Activated CD8-positive, alpha-beta memory T cell treated with anti-CD3 and anti-CD28 coated beads, Interleukin-2, amount 10 ng/mL, durations not matched to agents 7 days and 5 days (primary cell): ENCODE measurements around the gene CRMP1. TPM values are rescaled to one million over a fixed set of nuclear protein-coding genes. Genes with fewer than 3 reads are reported as not detected.

Experiments used
- ATAC-seq: fragments of 150-1000 bp; cut with Tn5 transposase; one replicate; pipeline ENCODE4 v1.10.0; 2021; ENCODE audit warnings: moderate library complexity
- CTCF ChIA-PET: fragments of 350-600 bp; sonication (Branson Sonifier 250); formaldehyde crosslinking; loops from one replicate; lab custom pipeline; 2021; ENCODE audit warnings: antibody characterized with exemption; lab: Charles Lee
- DNase-seq: peaks from one replicate; pipeline ENCODE4 v3.0.0-alpha.2; 2020
- H3K27ac Mint-ChIP-seq: one replicate; pipeline ENCODE4 v1.8.0; 2021; ENCODE audit warnings: mild to moderate bottlenecking, mixed read lengths
- H3K27me3 Mint-ChIP-seq: one replicate; pipeline ENCODE4 v1.8.0; 2021; ENCODE audit warnings: mixed read lengths
- H3K36me3 Mint-ChIP-seq: one replicate; pipeline ENCODE4 v1.8.0; 2021; ENCODE audit warnings: mild to moderate bottlenecking, mixed read lengths
- H3K4me1 Mint-ChIP-seq: one replicate; pipeline ENCODE4 v1.8.0; 2021; ENCODE audit warnings: mixed read lengths
- H3K4me3 Mint-ChIP-seq: one replicate; pipeline ENCODE4 v1.8.0; 2021; ENCODE audit warnings: mild to moderate bottlenecking, moderate library complexity, mixed read lengths
- H3K9me3 Mint-ChIP-seq: one replicate; pipeline ENCODE4 v1.8.0; 2022; ENCODE audit warnings: low read depth, mixed read lengths
- total RNA-seq, 2 experiments: library from RNA; stranded (reverse); gene quantifications; one replicate each; pipeline ENCODE4 v1.2.3, GENCODE V29; 2021

The CRMP1 gene
- total RNA-seq, 2 experiments from 2014 or later: 0.16 to 0.20 TPM

DNA sequence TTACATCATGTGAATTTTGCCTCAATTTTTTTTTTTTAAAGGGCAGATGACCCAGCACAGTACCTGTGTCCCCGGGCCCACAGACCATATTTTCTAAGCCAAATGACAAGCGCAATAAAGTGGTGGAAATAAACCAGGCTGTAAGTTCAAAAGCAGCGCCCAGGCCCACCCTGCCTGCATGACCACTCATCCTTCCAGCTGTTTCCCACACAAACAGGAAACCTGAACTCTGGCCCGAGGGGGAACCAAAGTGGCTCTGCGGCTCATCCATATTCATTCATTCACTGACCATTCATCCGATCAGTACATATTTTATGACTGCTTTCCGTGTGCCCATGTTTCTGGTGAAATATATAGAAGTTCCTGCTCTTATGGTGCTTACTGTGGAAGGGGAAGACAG, 33.7 kb upstream of the CRMP1 start:
- CTCF ChIA-PET: no interaction called here
- no peak overlapping the region for H3K27ac Mint-ChIP-seq
- no peaks in the 10 kb centered on the region for H3K9me3 Mint-ChIP-seq
- H3K4me3 Mint-ChIP-seq: no peak overlapping the region
- peaks cover 5% of the 10 kb centered on the region for H3K27me3 Mint-ChIP-seq
- DNase-seq: no peak
- ATAC-seq: no peak
- H3K36me3 Mint-ChIP-seq: no peaks in the 10 kb centered on the region
- no peaks in the 10 kb centered on the region for H3K4me1 Mint-ChIP-seq

DNA sequence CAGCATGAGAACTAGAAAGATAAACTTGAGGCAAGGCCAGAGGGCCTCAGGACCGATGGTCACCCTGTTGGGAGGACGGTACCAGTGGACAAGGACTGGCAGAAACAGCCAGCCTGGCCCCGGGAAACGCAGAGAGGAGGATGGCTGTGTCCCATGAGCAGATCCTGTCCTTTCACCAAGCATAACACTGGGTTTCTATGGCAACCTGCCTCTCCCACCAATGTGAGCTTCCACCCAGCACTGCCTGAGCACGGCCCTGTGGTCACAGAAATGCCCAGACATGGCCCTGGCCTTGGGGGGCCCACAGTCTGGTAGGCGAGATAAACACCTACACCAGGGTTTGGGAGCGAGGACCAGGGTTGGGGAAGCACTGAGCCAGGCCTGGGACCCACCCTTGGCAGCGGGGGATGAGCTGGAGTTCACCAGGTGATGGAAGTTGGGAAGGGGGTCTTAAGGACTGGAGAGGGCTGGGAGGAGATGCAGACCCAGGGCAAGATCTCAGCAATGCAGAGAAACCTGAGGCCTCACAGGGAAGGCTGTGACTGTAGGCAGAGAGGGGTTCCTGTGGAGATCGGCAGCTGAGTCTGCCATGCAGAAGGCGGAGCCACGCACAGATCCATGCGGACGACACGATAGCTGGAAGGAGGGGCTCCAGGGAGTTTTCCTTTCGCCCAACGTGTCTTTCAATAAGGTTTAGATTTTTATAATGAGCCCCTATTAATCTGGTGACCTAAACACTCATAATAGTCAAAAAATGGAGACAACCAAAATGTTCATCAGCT, 32.7 kb upstream of the CRMP1 start:
- CTCF ChIA-PET: no interaction called here
- no peak overlapping the region for H3K4me3 Mint-ChIP-seq
- H3K9me3 Mint-ChIP-seq: no peaks in the 10 kb centered on the region
- peaks cover 9% of the 10 kb centered on the region for H3K27me3 Mint-ChIP-seq
- ATAC-seq (no peak), DNase-seq (no peak)
- no peak overlapping the region for H3K27ac Mint-ChIP-seq
- no peaks in the 10 kb centered on the region for H3K36me3 Mint-ChIP-seq
- no peaks in the 10 kb centered on the region for H3K4me1 Mint-ChIP-seq

DNA sequence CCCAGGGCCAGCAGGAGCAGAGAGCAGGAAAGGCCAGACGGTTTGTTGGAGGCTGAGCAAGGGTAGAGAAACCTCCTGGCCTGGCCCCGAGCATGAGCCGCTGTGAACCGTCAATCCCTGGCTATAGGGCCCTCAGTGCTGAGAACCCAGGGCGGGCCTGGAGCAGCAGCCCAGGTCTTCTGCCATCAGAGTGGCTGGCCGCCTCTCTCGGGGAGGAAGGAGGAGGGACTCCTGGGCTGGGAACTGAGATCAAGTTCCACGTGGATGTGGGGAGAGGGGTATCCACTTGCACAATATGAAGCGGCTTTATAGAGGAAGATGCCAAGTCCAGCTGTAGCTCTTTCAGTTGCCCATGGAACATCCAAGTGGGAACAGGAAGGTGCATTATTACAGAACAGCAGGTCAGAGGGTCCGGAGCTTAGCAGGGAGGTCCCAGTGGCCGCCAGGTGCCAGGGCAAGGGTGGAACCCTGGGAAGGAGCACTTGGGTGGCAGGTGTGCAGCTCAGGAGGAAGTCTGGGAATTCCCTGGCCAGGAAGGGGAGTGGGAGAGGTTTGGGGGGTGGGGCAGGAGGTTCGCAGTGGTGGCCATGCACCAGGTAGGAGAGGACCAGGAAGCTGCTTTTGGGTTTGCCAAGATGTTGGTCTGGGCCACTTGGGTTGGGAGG, 31.7 kb upstream of the CRMP1 start:
- CTCF ChIA-PET: no interaction called here
- no peak for ATAC-seq
- Mint-ChIP-seq H3K36me3 (no peaks in the 10 kb centered on the region), H3K27ac (no peak overlapping the region), H3K4me1 (no peaks in the 10 kb centered on the region), H3K27me3 (peaks cover 9% of the 10 kb centered on the region), H3K9me3 (no peaks in the 10 kb centered on the region), H3K4me3 (no peak overlapping the region)
- no peak for DNase-seq

DNA sequence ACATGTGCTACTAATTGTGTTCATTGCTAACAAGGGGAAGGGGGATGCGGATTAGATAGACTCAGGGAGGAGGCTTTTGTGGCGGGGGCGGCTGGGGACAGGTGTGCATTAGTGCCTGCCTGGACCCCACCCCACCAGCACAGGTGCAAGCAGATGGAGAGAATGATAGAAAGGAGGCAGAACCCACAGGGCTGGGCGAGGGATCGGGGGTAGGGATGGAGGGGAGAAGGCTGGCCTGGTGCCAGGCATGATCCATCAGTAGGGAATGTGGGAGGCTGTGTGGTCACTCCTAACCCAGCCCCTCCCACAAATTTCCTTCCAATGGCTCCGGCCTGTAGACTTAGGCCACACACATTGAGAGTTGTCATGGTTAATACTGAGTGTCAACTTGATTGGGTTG, 30.5 kb upstream of the CRMP1 start:
- Mint-ChIP-seq H3K27ac (no peak overlapping the region), H3K4me3 (no peak overlapping the region), H3K27me3 (peaks cover 9% of the 10 kb centered on the region), H3K4me1 (no peaks in the 10 kb centered on the region), H3K36me3 (no peaks in the 10 kb centered on the region), H3K9me3 (no peaks in the 10 kb centered on the region)
- ATAC-seq (no peak), DNase-seq (no peak)
- CTCF ChIA-PET: no interaction called here

DNA sequence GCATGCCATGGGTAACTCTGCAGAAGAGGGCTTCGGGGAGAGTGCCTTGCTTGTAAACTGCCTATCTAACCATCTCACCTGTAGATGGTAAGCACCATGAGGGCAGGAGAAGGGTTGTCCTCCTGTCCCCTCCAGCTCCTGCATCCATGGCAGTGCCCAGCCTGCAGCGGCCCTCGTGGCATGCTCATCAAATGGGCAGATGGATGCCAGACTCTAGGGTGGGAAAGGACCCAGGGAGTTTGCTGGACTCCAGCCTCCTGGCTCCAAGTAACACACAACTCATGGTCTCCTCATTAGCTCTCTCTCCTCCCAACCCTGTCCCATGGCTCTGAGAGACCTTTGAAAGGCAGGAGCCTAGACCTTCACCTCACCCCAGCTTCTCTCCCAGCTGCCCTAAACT, 29.7 kb upstream of the CRMP1 start:
- Mint-ChIP-seq H3K9me3 (no peaks in the 10 kb centered on the region), H3K4me1 (no peaks in the 10 kb centered on the region), H3K27ac (no peak overlapping the region), H3K27me3 (peaks cover 9% of the 10 kb centered on the region), H3K4me3 (no peak overlapping the region), H3K36me3 (no peaks in the 10 kb centered on the region)
- DNase-seq: no peak
- ATAC-seq: no peak
- CTCF ChIA-PET: no interaction called here

DNA sequence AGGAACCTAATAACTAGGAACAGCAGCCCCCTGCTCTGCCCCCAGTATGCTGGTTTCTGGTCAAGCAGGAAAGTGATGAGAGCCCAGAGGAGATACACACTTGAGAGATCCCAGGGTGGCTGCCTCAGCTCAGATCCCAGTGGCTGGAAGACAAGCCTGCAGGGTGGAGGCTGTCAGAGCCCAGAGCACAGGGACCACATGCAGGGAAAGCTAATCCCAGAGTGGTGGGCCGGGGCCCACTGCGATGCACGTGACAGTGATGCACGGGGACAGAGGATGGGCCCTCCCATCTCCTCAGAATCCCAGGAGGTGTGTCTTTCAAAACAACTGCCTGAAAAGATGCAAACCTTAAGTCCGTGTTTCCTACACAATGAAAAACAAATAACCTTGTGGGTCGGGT, 29.1 kb upstream of the CRMP1 start:
- CTCF ChIA-PET: no interaction called here
- Mint-ChIP-seq H3K9me3 (no peaks in the 10 kb centered on the region), H3K27ac (no peak overlapping the region), H3K27me3 (peaks cover 9% of the 10 kb centered on the region), H3K36me3 (no peaks in the 10 kb centered on the region), H3K4me3 (no peak overlapping the region), H3K4me1 (no peaks in the 10 kb centered on the region)
- no peak for DNase-seq
- ATAC-seq: no peak

DNA sequence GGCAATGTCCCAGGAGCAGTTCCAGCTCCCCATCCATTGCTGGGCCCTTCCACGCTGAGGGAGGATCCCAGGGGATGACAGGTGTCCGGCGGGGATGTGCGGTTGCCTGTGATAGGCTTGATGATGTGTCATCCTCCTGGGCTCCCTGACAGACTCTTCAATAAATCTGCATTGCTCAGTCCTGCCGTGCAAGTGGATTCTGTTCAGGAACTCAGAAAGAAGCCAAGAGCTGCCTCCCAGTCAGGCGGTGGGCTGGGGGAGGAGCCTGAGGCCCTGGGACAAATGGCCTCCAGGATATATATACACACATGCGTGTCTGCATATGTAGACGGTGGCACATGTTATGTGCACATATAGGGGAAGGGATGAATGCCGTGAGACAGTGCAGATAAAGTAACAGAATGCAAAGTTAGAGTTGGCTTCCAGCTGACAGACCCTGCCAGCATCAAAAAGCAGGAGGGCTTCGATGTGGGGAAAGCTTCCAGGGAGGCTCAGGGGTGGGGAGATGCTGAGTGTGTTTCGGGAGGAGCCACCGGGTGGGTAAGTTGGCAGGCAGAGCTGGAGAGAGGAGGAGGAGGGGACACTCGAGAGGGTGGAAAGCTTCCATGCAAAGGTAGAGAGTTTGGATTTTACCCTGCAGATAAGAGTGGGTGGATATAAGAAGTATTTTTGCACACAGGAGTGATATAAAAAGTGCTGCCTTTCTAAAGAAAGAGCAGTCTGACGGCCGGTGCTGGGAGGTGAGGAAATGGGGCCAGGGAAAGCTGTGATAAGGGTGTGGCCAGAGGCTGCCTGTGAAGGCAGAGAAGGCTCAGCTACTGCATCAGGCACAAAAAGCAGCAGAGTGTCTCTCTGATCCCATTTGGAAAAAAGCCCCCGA, 28.5 kb upstream of the CRMP1 start:
- ATAC-seq (no peak), DNase-seq (no peak)
- Mint-ChIP-seq H3K4me1 (no peaks in the 10 kb centered on the region), H3K4me3 (no peak overlapping the region), H3K36me3 (no peaks in the 10 kb centered on the region), H3K27ac (no peak overlapping the region), H3K9me3 (no peaks in the 10 kb centered on the region), H3K27me3 (peaks cover 6% of the 10 kb centered on the region)
- CTCF ChIA-PET: no interaction called here

DNA sequence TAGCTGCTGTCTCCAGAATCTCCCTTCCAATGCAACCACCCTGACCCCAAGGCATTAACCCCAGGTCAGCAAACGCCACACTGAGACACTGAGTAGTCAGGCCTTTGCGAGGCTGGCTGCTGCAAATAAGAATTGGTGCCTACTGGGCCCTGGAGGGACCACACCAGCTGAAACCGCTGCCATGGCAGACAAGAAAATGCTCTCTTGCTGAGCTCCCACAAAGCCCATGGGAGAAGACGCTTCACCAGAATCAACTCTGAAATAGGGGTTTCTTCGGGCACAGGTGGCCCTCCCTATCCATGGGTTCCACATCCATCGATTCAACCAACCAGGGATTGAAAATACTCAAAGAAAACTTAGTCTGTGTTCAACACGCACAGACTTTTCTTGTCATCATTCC, 26.7 kb upstream of the CRMP1 start:
- no peak for ATAC-seq
- H3K4me1 Mint-ChIP-seq: no peaks in the 10 kb centered on the region

DNA sequence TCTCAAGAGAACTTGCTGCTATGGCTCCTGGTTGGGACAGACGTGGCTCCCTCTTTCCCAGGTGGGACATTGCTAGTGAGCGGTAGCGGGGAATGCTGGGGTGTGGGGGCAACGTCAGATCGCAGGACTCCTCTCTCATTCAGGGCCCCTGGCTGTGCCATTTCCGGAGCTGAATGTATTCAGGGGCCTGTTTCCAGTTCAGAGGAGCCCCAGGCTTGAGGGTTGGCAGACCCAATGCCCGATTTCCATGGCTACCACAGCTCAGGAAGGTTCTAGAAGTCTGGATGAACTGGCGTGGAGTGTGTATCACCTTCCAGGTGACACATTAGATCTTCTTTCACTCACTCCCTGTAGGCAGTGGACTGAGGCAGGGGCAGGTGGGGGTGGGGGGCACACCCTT, 26.2 kb upstream of the CRMP1 start:
- H3K4me3 Mint-ChIP-seq: no peak overlapping the region
- H3K9me3 Mint-ChIP-seq: no peaks in the 10 kb centered on the region
- no peak overlapping the region for H3K27ac Mint-ChIP-seq
- ATAC-seq (no peak), DNase-seq (no peak)
- H3K27me3 Mint-ChIP-seq: peaks cover 6% of the 10 kb centered on the region
- H3K36me3 Mint-ChIP-seq: no peaks in the 10 kb centered on the region
- no peaks in the 10 kb centered on the region for H3K4me1 Mint-ChIP-seq
- CTCF ChIA-PET: no interaction called here

More for the DNA sequence above, 26.7 kb upstream of the CRMP1 start:
- Mint-ChIP-seq H3K27ac (no peak overlapping the region), H3K36me3 (no peaks in the 10 kb centered on the region), H3K9me3 (no peaks in the 10 kb centered on the region), H3K4me3 (no peak overlapping the region), H3K27me3 (peaks cover 6% of the 10 kb centered on the region)
- no peak for DNase-seq
- CTCF ChIA-PET: no interaction called here

DNA sequence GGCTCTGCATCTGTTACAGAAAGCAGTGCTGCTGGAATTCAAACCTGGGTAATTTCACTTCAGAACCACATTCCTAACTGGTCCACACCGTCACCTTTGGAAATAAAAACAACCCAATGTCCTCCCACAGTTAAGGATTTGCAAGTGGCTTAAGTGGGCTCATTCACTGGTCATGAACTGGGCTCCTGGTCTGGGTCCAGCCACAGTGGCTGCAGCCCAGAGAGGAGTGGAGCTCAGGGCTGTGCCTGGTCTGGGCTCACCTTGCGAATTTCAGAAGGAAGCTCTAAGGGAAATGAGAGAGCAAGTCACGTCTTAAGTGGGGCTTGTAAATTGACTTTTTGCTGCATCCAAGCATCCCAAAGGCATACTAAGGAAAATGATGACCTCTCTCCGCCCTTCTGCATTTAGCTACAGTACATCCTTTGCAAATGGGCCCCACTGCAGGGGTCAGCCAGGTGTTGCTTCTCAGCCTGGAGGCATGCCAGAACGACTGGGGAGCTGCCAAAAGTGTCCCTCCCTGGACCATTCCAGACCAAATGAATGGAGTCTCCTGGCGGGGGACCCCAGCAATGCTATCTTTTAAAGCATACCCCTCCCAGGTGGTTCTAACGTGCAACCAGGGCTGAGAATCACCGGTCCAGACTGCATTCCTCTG, 25.6 kb upstream of the CRMP1 start:
- Mint-ChIP-seq H3K36me3 (no peaks in the 10 kb centered on the region), H3K4me3 (no peak overlapping the region), H3K9me3 (no peaks in the 10 kb centered on the region), H3K27ac (no peak overlapping the region), H3K4me1 (no peaks in the 10 kb centered on the region), H3K27me3 (peaks cover 6% of the 10 kb centered on the region)
- ATAC-seq (no peak), DNase-seq (no peak)
- CTCF ChIA-PET: no interaction called here

DNA sequence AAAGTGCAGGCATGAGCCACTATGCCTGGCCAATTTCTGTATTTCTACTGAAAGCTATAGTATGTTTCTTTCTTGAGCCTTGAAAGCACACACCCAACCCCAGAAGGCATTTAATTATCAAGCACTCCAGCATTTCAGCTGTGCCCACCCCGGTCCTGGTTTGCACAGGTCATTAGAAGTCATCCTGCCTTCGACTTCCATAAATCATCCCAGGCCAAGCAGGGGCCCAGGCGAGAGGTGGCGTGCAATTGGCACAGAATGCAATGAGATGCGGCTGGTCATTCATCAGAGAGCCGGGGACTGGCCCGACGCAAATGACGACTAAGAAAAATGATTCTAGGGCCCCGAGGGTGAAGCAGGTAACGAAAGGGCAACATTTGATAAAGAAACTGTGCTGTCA, 24.8 kb upstream of the CRMP1 start:
- H3K27ac Mint-ChIP-seq: no peak overlapping the region
- H3K27me3 Mint-ChIP-seq: peaks cover 6% of the 10 kb centered on the region
- no peak for ATAC-seq
- H3K4me3 Mint-ChIP-seq: no peak overlapping the region
- CTCF ChIA-PET: interaction anchor here (0.7 kb wide), 1 partner anchor 1262 kb away, joined by 3 read pairs; no protein-coding TSS in a partner anchor
- no peak for DNase-seq
- peaks cover under 1% of the 10 kb centered on the region for H3K4me1 Mint-ChIP-seq
- H3K9me3 Mint-ChIP-seq: no peaks in the 10 kb centered on the region
- no peaks in the 10 kb centered on the region for H3K36me3 Mint-ChIP-seq

DNA sequence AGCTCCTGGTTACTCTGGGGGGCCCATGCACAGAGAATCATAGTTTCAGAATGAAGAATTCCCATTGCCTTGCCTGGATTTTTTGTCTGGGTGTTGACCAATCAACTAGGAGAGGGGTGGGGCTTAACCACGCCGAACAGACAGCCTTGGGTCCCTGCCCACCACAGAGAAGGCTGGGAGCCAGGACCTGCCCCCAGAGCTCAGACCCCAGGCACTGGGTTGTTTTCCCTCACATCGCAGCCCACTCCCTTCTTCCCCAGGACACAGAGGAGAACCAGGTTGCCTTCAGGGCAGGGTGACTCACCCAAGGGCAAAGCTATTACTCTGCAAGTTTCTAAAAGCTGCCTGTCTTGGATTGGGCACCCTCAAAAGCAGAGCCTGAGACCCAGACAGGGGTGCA, 23.3 kb upstream of the CRMP1 start:
- DNase-seq (no peak), ATAC-seq (no peak)
- Mint-ChIP-seq H3K27me3 (peaks cover 1% of the 10 kb centered on the region), H3K36me3 (no peaks in the 10 kb centered on the region), H3K4me3 (no peak overlapping the region), H3K9me3 (peaks cover 2% of the 10 kb centered on the region), H3K27ac (no peak overlapping the region), H3K4me1 (peaks cover 4% of the 10 kb centered on the region)
- CTCF ChIA-PET: no interaction called here

DNA sequence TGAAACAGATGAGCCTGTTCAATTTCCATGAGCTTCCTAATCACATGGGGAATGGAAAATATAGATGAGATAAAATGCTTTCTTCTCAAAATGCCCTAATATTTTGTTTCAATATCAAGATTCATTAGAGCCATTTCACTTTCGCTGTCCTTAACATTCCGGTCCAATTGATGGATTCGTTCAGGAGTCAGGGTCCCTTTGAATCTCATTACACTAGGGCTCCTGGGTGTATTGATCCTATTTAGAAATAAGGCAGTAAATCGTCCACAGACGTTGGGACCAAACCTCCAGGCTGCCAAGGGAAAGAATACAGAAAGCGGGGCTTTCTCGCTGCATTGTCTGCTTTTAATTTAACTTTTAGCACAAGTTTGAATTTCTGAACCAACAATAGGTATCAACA, 20.6 kb upstream of the CRMP1 start:
- Mint-ChIP-seq H3K4me3 (no peak overlapping the region), H3K4me1 (peaks cover 4% of the 10 kb centered on the region), H3K36me3 (no peaks in the 10 kb centered on the region), H3K9me3 (peaks cover 2% of the 10 kb centered on the region), H3K27ac (no peak overlapping the region), H3K27me3 (no peaks in the 10 kb centered on the region)
- no peak for ATAC-seq
- CTCF ChIA-PET: no interaction called here
- no peak for DNase-seq
